ENCODE data around the gene ALG3.

The ALG3 gene

DNA sequence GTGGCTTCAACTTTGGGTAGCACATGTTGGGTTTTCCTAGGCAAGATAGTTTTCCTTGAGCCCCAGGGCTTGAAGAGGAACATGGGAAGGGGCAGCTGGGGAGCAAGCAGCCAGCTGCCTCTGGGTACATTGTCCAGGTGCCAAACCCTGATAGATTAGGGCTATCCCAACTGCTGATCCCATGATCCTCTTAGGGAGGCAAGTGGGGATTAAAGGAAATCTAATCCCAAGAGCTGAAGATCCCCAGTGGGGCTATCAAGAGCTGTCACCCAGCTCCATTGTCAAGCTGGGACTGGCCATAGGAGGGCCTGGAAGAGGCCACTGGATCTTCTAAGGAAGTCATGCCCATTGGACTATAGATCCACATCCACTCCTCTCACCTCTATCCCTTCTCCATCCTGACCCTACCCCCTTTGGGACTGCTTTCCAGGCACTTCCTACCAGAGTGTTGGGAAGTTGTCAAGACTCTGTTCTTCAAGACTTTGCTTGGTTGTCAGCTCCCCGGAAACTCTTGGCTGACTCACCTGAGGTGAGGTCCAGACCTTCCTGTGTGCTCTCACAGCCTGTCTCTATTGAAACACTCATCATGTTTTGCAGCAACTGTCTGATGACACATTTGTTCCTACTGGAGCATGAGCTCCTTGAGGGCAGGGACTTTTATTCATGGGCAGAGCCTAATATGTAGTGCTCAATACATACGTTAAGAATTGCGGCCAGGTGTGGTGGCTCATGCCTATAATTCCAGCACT, 6.7 kb upstream of the ALG3 start:
- TF ChIP-seq FOXP2 (optimal IDR thresholded peaks at IDR 0.05; ENCODE audit: borderline replicate concordance, extremely low read depth, extremely low read length, insufficient read depth) (no peak), SIN3A (IDR thresholded peaks at IDR 0.05; ENCODE audit: borderline replicate concordance, insufficient read depth, low read length) (no peak), REST (IDR thresholded peaks at IDR 0.05; ENCODE audit: insufficient read depth in 1 of 2, low read depth in 2 of 2, low read length in 2 of 2) (no peak), TAF1 (IDR thresholded peaks at IDR 0.05; ENCODE audit: borderline replicate concordance, insufficient read depth, low read length) (no peak), POLR2AphosphoS5 (IDR thresholded peaks at IDR 0.05; ENCODE audit: low read depth, low read length) (no peak)

DNA sequence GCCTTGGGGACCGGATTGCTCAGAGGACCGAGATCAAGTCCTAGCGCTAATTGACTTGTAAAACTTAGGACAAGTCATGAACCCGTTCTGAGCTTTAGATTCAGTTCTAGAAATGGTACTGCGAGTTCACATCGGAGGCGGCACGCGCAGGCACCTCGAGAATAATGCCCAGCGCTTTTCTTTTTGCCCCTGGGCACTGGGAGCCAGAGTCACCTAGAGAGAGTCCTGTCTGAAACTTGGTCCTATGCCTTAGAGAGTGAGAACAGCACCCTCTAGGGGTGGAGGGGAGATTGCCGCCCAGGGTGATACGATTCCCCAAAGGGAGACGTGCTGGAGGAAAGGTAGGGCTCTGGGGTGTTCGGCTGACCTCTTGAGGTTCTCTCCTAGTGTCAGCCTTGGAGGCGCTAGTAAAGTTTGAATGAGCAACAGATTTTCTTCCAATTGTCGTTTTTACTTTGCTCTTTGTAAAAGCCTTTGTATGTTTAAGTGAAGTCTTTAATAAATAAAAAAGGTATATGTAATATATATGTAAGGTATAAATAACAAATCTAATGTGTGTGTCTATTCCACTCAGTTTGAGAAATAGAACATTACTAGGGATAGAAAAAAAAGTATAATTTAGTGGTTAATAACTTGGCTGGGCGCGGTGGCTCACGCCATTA, 1.5 kb upstream of the ALG3 start:
- TF ChIP-seq FOXP2 (optimal IDR thresholded peaks at IDR 0.05; ENCODE audit: borderline replicate concordance, extremely low read depth, extremely low read length, insufficient read depth) (no peak), REST (IDR thresholded peaks at IDR 0.05; ENCODE audit: insufficient read depth in 1 of 2, low read depth in 2 of 2, low read length in 2 of 2) (no peak; a peak in 1 of 4 replicates), SIN3A (IDR thresholded peaks at IDR 0.05; ENCODE audit: borderline replicate concordance, insufficient read depth, low read length) (no peak), TAF1 (IDR thresholded peaks at IDR 0.05; ENCODE audit: borderline replicate concordance, insufficient read depth, low read length) (no peak), POLR2AphosphoS5 (IDR thresholded peaks at IDR 0.05; ENCODE audit: low read depth, low read length) (no peak)

- TF ChIP-seq FOXP2 (optimal IDR thresholded peaks at IDR 0.05; ENCODE audit: borderline replicate concordance, extremely low read depth, extremely low read length, insufficient read depth) (no peak), POLR2AphosphoS5 (IDR thresholded peaks at IDR 0.05; ENCODE audit: low read depth, low read length) (no peak), TAF1 (IDR thresholded peaks at IDR 0.05; ENCODE audit: borderline replicate concordance, insufficient read depth, low read length) (peak; percentile 53; the same call in 1 of the 2 replicates), REST (IDR thresholded peaks at IDR 0.05; ENCODE audit: insufficient read depth in 1 of 2, low read depth in 2 of 2, low read length in 2 of 2) (peak in 1 of 2 experiments; percentile 38; a peak in 1 of 4 replicates), SIN3A (IDR thresholded peaks at IDR 0.05; ENCODE audit: borderline replicate concordance, insufficient read depth, low read length) (peak; percentile 94; the same call in 1 of the 2 replicates)
Measured at GRCh38 chr3:184249412-184250166, 827 bp upstream of the ALG3 start, which contains the start of gene EEF1AKMT4. Gene EEF1AKMT4 (plus strand): TSS chr3:184249672. CDS start chr3:184249695, 23 bp downstream.

DNA sequence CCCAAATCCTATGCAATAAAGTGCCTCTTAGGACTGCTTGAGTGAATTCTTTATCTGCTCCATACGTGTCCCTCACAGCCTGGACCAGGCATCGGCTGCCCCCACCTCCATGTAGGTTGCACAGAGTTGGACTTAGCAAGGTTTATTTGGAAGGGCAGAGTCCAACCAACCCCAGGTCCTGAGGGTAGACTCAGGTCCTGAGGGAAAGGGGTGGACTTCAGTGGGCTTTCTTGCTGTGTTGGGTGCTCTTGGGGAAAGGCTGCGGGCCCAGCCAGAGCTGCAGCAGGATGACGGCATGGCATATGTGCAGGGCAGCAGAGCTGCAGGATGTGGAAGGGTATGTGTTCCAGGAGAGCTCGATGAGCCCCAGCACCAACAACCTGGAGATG, 6.5 kb downstream of the ALG3 start:
- no peak for TF ChIP-seq POLR2AphosphoS5 (IDR thresholded peaks at IDR 0.05; ENCODE audit: low read depth, low read length)
- no peak for TF ChIP-seq SIN3A (IDR thresholded peaks at IDR 0.05; ENCODE audit: borderline replicate concordance, insufficient read depth, low read length)
- TF ChIP-seq TAF1 (IDR thresholded peaks at IDR 0.05; ENCODE audit: borderline replicate concordance, insufficient read depth, low read length): no peak
- no peak for TF ChIP-seq FOXP2 (optimal IDR thresholded peaks at IDR 0.05; ENCODE audit: borderline replicate concordance, extremely low read depth, extremely low read length, insufficient read depth)
- TF ChIP-seq REST (IDR thresholded peaks at IDR 0.05; ENCODE audit: insufficient read depth in 1 of 2, low read depth in 2 of 2, low read length in 2 of 2): no peak

All from PFSK-1 (cell line).